NCI-H2196 (cell line): ENCODE results near the gene HNRNPA0.
"Not testable (repeated sequence)": the region's sequence is repeated elsewhere in the genome, so short reads cannot be mapped to it uniquely, and the experiment has no call there.

Experiments
- DNase-seq: peaks from one replicate; lab custom pipeline; 2025; ENCODE audit not compliant: unreplicated experiment; lab: John Stamatoyannopoulos, UW

The HNRNPA0 gene

GRCh38 chr5:137754188-137754960 is at the start of gene HNRNPA0:
HNRNPA0 (minus strand) TSS chr5:137754363; CDS start chr5:137754066, 297 bp downstream.
- DNase-seq, result peak; percentile 95

GRCh38 chr5:137802282-137803210 is 48.4 kb upstream of the HNRNPA0 start:
- DNase-seq, result no peak

DNA sequence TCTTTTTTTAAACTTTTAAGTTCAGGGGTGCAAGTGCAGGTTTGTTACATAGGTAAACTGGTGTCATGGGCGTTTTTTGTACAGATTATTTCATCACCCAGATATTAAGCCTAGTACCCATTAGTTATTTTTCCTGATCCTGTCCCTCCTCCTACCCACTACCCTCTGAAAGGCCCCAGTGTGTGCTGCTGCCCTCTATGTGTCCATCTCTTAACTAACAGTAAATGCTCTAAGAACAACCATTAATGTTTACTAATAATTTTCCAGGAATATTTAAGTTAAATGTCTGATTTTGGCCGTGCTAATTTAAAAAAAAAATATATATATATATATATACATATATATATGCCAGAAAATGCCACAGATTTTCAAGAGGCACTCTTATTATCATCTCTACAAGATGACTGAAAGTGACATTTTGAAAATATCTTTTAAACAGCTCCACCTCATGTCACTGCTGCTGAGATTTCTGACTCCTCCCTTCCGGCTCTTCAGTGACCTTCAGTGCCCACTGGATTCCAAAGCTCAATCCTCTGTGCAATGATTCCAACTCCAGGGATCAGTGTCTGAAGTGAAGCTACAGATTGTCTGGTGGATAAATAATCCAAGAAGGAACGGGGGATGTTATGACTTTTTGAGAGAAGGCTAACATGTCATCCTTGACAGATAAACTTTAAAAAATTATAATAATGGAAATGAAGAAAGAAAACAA is 46.7 kb upstream of the HNRNPA0 start:
- no peak for DNase-seq

DNA sequence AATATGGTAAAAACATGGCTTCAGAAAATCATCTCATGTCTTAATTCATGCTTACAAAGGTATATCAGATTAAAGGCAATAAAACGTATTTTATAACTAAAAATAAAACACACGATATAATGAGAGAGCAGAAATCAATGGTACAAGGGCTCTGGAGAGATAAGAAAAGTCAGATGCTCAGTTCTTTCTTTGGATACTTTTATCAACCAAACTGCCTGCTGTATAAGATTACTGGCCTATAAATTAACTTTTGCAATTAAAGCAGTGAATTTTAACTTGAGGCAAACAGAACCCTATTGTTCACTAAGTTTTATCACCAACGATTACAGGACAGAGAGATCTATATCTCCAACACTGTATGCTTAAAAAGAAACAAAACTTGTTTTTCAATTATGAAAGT is 42.1 kb upstream of the HNRNPA0 start:
- no peak for DNase-seq

GRCh38 chr5:137794863-137795262 is 40.7 kb upstream of the HNRNPA0 start:
- DNase-seq, result no peak

GRCh38 chr5:137792303-137792702 is 38.1 kb upstream of the HNRNPA0 start:
- no peak for DNase-seq

- DNase-seq, result no peak
These were observed 37.6 kb upstream of the HNRNPA0 start for GRCh38 chr5:137791799-137792198.

DNA sequence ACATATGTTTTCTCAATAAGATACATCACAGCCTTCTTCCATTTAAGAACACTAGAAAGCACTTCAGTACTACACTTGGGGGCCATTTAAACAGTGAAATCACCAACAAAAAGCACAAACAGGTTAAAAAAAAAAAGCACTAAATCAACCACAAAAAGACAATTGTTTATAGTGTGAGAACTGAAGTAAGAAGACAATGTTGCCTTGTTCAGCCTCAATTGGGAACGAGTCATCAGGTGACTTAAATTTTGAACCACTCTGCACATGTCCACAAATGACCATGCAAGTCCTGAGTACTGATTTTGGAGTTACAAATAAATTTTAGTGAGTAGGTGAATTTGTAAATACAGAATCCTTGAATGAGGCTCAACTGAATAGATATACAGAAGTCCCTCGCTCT is 37.2 kb upstream of the HNRNPA0 start:
- DNase-seq, result no peak

DNA sequence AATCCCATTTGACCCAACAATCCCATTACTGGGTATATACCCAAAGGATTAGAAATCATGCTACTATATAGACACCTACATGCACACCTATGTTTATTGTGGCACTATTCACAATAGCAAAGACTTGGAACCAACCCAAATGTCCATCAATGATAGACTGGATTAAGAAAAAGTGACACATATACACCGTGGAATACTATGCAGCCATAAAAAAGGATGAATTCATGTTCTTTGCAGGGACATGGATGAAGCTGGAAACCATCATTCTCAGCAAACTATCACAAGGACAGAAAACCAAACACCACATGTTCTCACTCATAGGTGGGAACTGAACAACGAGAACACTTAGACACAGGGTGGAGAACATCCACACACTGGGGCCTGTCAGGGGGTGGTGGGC is 34.4 kb upstream of the HNRNPA0 start:
- DNase-seq, result not testable (repeated sequence)

DNA sequence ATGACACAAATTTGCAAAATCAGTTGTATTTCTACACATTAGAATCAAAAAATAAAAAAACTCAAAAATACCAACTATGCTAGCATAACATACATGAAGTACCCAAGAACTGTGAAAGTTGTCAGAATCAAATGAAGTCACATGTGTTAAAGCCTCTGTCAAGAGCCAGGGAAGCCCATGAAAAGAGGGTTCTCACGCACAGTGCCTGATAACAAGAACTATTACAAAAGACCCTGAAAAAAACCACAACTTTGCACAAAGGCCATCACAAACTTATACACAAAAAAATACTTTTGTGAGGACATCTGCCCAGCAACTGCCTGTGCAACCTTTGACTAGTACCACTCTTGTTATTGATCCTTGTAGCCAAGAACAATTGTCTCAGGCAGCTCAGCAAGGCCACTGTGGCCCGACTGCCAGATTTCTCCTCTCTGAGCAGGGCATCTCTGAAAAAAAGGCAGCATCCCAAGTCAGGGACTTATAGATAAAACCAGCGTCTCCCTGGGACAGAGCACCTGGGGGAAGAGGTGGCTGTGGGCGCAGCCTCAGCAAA is 28.9 kb upstream of the HNRNPA0 start:
- DNase-seq, result no peak

DNA sequence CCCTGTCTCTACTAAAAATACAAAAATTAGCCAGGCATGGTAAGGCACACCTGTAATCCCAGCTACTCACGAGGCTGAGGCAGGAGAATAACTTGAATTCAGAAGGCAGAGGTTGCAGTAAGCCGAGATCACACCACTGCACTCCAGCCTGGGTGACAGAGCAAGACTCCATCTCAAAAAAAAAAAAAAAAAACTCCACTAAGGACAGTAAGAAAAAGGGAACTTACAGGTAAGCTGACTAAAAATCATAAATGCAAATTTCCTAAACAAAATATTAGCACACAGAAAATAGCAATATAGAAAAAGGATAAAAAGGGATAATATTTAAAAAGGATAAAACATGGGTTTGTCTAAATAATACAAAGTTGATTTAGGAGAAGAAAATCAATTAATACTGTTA is 27.9 kb upstream of the HNRNPA0 start:
- DNase-seq, result no peak

- peak; percentile 46 for DNase-seq
These were observed 24.8 kb upstream of the HNRNPA0 start for GRCh38 chr5:137778772-137779564.

- DNase-seq, result not testable (repeated sequence)
These were observed 13.8 kb upstream of the HNRNPA0 start for GRCh38 chr5:137767937-137768336.

- no peak for DNase-seq
These were observed 7.4 kb upstream of the HNRNPA0 start for GRCh38 chr5:137761566-137761965.

DNA sequence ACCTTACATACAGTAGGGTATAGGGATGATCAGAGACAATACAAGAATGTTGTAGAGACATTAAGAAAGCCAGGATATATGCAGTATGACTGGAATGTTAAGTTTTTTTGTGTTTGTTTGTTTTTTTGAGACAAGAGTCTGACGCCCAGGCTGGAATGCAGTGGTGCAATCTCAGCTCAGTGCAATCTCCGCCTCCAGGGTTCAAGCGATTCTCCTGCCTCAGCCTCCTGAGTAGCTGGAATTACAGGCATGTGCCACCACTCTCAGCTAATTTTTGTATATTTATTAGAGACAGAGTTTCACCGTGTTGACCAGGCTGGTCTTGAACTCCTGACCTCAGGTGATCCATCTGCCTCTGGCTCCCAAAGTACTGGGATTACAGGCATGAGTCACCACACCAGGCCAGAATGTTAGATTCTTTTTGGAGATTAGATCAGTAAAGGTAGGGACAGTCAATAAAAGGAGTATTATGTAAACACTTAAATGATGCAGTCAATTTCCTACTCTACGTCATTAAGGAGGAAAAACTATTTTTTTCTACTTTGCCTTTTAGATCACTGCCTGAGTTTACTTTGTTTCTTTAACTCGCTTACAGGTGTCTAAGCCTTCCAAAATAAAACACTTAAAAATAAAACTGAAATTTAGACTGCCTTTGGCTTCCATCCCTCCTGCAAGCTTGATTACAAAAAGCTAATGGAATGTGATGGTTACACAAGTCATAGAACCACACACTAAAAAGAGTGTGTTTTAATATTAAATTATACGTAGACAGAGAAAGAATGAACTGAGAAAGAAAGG is 6.8 kb upstream of the HNRNPA0 start:
- no peak for DNase-seq

DNA sequence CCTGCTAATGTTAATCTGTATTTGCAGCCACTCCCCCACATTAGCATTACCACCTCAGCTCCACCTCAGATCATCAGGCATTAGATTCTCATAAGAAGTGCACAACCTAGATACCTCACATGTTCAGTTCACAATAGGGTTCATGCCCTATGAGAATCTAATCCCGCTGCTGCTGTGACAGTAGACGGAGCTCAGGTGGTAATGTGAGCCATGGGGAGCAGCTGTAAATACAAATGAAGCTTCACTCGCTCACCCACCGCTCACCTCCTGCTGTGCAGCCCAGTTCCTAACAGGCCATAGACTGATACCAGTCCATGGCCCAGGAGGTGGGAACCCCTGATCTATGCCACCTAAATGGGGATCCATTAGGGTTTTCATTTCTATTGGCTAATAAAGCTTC is 6.1 kb upstream of the HNRNPA0 start:
- DNase-seq, result no peak

- no peak for DNase-seq
These were observed 4.6 kb upstream of the HNRNPA0 start for GRCh38 chr5:137758715-137759306.

DNA sequence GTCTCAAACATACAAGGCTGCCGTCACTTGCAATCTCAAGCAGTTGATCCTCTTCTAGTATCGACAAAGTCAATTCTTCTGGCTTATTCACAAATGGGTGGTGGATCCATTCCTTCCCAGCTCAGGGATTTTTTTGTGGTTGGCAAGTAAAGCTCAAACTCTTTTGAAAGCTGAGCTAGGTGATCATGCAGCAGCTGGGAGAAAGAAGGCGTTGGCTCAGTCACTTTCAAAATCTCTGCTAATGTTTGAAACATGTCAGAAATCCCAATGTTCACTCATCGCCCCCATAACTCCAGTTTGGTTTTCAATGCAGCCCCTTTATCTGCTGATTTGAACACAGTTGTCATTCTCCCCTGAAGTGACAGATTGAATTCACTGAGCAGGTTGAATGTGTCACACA is 4.0 kb upstream of the HNRNPA0 start:
- DNase-seq, result no peak

GRCh38 chr5:137757634-137758033 is 3.5 kb upstream of the HNRNPA0 start:
- no peak for DNase-seq
